Measurements from ENCODE around the gene KRT13.

- no peak for TF ChIP-seq CTCF (IDR thresholded peaks at IDR 0.05)
- TF ChIP-seq POLR2A (IDR thresholded peaks at IDR 0.05): no peak
These were observed 41.7 kb downstream of the KRT13 start for GRCh38 chr17:41463746-41464145.

Data from heart left ventricle (tissue), 13 donors.